ENCODE results near the gene FUT3. TPM values are rescaled to one million over a fixed set of nuclear protein-coding genes. Genes with fewer than 3 reads are reported as not detected.

The FUT3 gene
- total RNA-seq, 1 experiment from 2014 or later = 0.48 TPM

DNA sequence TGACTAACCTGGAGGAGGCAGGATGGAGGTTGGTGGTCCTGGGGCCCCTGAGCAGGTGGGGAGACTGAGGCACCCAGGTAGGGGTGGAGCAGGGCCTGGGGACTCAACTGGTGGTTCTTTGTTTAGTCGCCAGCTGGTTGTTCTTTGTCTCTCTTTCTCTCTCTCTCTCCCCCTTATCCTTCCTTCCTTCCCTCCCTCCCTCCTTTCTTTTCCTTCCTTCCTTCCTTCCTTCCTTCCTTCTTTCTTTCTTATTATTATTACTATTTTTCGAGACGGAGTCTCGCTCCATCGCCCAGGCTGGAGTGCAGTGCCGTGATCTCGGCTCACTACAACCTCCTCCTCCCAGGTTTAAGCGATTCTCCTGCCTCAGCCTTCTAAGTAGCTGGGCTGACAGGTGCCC is 53.0 kb downstream of the FUT3 start:
- ATAC-seq = no peak

More for the DNA sequence above, 53.0 kb downstream of the FUT3 start:
- H3K4me1 Mint-ChIP-seq = peaks cover 3% of the 10 kb centered on the region
- no peaks in the 10 kb centered on the region for H3K36me3 Mint-ChIP-seq
- no peak overlapping the region for H3K4me3 Mint-ChIP-seq
- H3K27me3 Mint-ChIP-seq (ENCODE audit: low read depth) = peaks cover 41% of the 10 kb centered on the region
- no peak overlapping the region for H3K27ac Mint-ChIP-seq
- no peaks in the 10 kb centered on the region for H3K9me3 Mint-ChIP-seq
- ChIA-PET CTCF (interaction anchor here (0.8 kb wide), 1 partner anchor 8 kb away, joined by 3 read pairs; no protein-coding TSS in a partner anchor), POLR2A (no interaction called here)
- TF ChIP-seq IRF1 (CRISPR knock-in tag; IDR thresholded peaks at IDR 0.05) = no peak
- no peak for TF ChIP-seq FOXJ3 (CRISPR knock-in tag; IDR thresholded peaks at IDR 0.05; ENCODE audit: borderline replicate concordance)
- no peak for TF ChIP-seq KAT7 (CRISPR knock-in tag; IDR thresholded peaks at IDR 0.05; ENCODE audit: borderline replicate concordance)
- TF ChIP-seq TEAD1 (CRISPR knock-in tag; IDR thresholded peaks at IDR 0.05) = no peak
- no peak for TF ChIP-seq ARID4B (CRISPR knock-in tag; IDR thresholded peaks at IDR 0.05; ENCODE audit: borderline replicate concordance)
- TF ChIP-seq GABPB1 (CRISPR knock-in tag; IDR thresholded peaks at IDR 0.05) = no peak
- TF ChIP-seq ZNF219 (CRISPR knock-in tag; IDR thresholded peaks at IDR 0.05; ENCODE audit: borderline replicate concordance) = no peak
- TF ChIP-seq, protein P1, sequence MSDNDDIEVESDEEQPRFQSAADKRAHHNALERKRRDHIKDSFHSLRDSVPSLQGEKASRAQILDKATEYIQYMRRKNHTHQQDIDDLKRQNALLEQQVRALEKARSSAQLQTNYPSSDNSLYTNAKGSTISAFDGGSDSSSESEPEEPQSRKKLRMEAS (CRISPR knock-in tag; IDR thresholded peaks at IDR 0.05) = no peak
- no peak for TF ChIP-seq CBFB (CRISPR knock-in tag; IDR thresholded peaks at IDR 0.05; ENCODE audit: low read depth)
- TF ChIP-seq, protein P2, sequence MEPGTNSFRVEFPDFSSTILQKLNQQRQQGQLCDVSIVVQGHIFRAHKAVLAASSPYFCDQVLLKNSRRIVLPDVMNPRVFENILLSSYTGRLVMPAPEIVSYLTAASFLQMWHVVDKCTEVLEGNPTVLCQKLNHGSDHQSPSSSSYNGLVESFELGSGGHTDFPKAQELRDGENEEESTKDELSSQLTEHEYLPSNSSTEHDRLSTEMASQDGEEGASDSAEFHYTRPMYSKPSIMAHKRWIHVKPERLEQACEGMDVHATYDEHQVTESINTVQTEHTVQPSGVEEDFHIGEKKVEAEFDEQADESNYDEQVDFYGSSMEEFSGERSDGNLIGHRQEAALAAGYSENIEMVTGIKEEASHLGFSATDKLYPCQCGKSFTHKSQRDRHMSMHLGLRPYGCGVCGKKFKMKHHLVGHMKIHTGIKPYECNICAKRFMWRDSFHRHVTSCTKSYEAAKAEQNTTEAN (CRISPR knock-in tag; IDR thresholded peaks at IDR 0.05) = no peak
- TF ChIP-seq NFE2L1 (CRISPR knock-in tag; IDR thresholded peaks at IDR 0.05) = no peak
- TF ChIP-seq CREB1 (CRISPR knock-in tag; IDR thresholded peaks at IDR 0.05) = no peak
- no peak for TF ChIP-seq NFYB (CRISPR knock-in tag; conservative IDR thresholded peaks at IDR 0.05; ENCODE audit: low read depth)
- TF ChIP-seq, protein P3, sequence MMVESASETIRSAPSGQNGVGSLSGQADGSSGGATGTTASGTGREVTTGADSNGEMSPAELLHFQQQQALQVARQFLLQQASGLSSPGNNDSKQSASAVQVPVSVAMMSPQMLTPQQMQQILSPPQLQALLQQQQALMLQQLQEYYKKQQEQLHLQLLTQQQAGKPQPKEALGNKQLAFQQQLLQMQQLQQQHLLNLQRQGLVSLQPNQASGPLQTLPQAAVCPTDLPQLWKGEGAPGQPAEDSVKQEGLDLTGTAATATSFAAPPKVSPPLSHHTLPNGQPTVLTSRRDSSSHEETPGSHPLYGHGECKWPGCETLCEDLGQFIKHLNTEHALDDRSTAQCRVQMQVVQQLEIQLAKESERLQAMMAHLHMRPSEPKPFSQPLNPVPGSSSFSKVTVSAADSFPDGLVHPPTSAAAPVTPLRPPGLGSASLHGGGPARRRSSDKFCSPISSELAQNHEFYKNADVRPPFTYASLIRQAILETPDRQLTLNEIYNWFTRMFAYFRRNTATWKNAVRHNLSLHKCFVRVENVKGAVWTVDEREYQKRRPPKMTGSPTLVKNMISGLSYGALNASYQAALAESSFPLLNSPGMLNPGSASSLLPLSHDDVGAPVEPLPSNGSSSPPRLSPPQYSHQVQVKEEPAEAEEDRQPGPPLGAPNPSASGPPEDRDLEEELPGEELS (CRISPR knock-in tag; IDR thresholded peaks at IDR 0.05) = no peak
- TF ChIP-seq MXD4 (CRISPR knock-in tag; IDR thresholded peaks at IDR 0.05; ENCODE audit: borderline replicate concordance) = no peak
- TF ChIP-seq RORB (CRISPR knock-in tag; IDR thresholded peaks at IDR 0.05) = no peak
- TF ChIP-seq ZNF671 (CRISPR knock-in tag; IDR thresholded peaks at IDR 0.05) = no peak
- no peak for TF ChIP-seq SMAD3 (CRISPR knock-in tag; IDR thresholded peaks at IDR 0.05; ENCODE audit: borderline replicate concordance)
- no peak for TF ChIP-seq AFF4 (CRISPR knock-in tag; IDR thresholded peaks at IDR 0.05; ENCODE audit: borderline replicate concordance)
- TF ChIP-seq ATF3 (CRISPR knock-in tag; conservative IDR thresholded peaks at IDR 0.05) = no peak
- no peak for DNase-seq (ENCODE audit: low spot score)

Data from WTC11 (cell line).